ENCODE results near the gene SOX2. TPM values are rescaled to one million over a fixed set of nuclear protein-coding genes. Genes with fewer than 3 reads are reported as not detected.

The SOX2 gene
- total RNA-seq, 1 experiment from 2014 or later, result 0.39 TPM

- TF ChIP-seq TCF7L2 (IDR thresholded peaks at IDR 0.05; ENCODE audit: low read depth, low read length) (no peak), CTCF (IDR thresholded peaks at IDR 0.05) (no peak), POLR2AphosphoS5 (IDR thresholded peaks at IDR 0.05; ENCODE audit: low read depth, low read length) (no peak), REST (IDR thresholded peaks at IDR 0.05; ENCODE audit: insufficient read depth in 1 of 2, low read depth in 2 of 2, low read length in 1 of 2) (no peak), SIN3A (IDR thresholded peaks at IDR 0.05; ENCODE audit: borderline replicate concordance, insufficient read depth, low read depth, low read length) (no peak)
- no peak for DNase-seq (ENCODE audit: low read depth, low spot score)
- intact Hi-C loops (cut with micrococcal nuclease; ENCODE audit: unreplicated experiment) (no loop called here), in situ Hi-C loops (cut with HindIII; ENCODE audit: low pct_unique_long_range_greater_than_20kb, low sequenced_read_pairs) (no loop called here)
- Histone ChIP-seq H3K36me3 (ENCODE audit: control insufficient read depth, insufficient read depth, low read length) (no peaks in the 10 kb centered on the region), H3K4me1 (ENCODE audit: control insufficient read depth, insufficient read depth, low read length) (peaks cover under 1% of the 10 kb centered on the region; the same call in 1 of the 2 replicates), H3K4me3 (ENCODE audit: low read depth in 2 of 2, low read length in 2 of 2) (no peak overlapping the region), H3K9me3 (ENCODE audit: control insufficient read depth, insufficient read depth, low read depth, low read length) (no peaks in the 10 kb centered on the region), H3K27me3 (ENCODE audit: control insufficient read depth, insufficient read depth, low read length) (peaks cover 8% of the 10 kb centered on the region), H3K27ac (ENCODE audit: low read length) (no peak overlapping the region)
- no TSS peak for BruUV-seq (replicated peaks)
- ChIA-PET CTCF (no interaction called here), POLR2A (no interaction called here)
- no peak for ATAC-seq
Observed at GRCh38 chr3:181694805-181695660, 16.7 kb upstream of the SOX2 start.

- ChIA-PET POLR2A (no interaction called here), CTCF (no interaction called here)
- Histone ChIP-seq H3K4me1 (ENCODE audit: control insufficient read depth, insufficient read depth, low read length) (peaks cover 9% of the 10 kb centered on the region), H3K36me3 (ENCODE audit: control insufficient read depth, insufficient read depth, low read length) (no peaks in the 10 kb centered on the region), H3K9me3 (ENCODE audit: control insufficient read depth, insufficient read depth, low read depth, low read length) (no peaks in the 10 kb centered on the region), H3K27me3 (ENCODE audit: control insufficient read depth, insufficient read depth, low read length) (peaks cover 11% of the 10 kb centered on the region), H3K27ac (ENCODE audit: low read length) (no peak overlapping the region), H3K4me3 (ENCODE audit: low read depth in 2 of 2, low read length in 2 of 2) (no peak overlapping the region)
- no peak for ATAC-seq
- intact Hi-C loops (cut with micrococcal nuclease; ENCODE audit: unreplicated experiment) (no loop called here), in situ Hi-C loops (cut with HindIII; ENCODE audit: low pct_unique_long_range_greater_than_20kb, low sequenced_read_pairs) (no loop called here)
- no TSS peak for BruUV-seq (replicated peaks)
- no peak for DNase-seq (ENCODE audit: low read depth, low spot score)
- no peak for TF ChIP-seq CTCF (IDR thresholded peaks at IDR 0.05)
- no peak for TF ChIP-seq TCF7L2 (IDR thresholded peaks at IDR 0.05; ENCODE audit: low read depth, low read length)
- no peak for TF ChIP-seq POLR2AphosphoS5 (IDR thresholded peaks at IDR 0.05; ENCODE audit: low read depth, low read length)
- TF ChIP-seq REST (IDR thresholded peaks at IDR 0.05; ENCODE audit: insufficient read depth in 1 of 2, low read depth in 2 of 2, low read length in 1 of 2), result no peak
- no peak for TF ChIP-seq SIN3A (IDR thresholded peaks at IDR 0.05; ENCODE audit: borderline replicate concordance, insufficient read depth, low read depth, low read length)
Observed at GRCh38 chr3:181695661-181696491, 15.8 kb upstream of the SOX2 start.
